ENCODE data around the gene RASGRP1.
"Not testable (repeated sequence)": the region's sequence is repeated elsewhere in the genome, so short reads cannot be mapped to it uniquely, and the experiment has no call there.

Gene RASGRP1

GRCh38 chr15:38564557-38565286, at the start of gene RASGRP1:
Gene RASGRP1 (minus strand): TSS chr15:38564814. CDS start chr15:38564628, 186 bp downstream.
- DNase-seq, result peak; percentile 81 to 83

- DNase-seq, result no peak
Observed at GRCh38 chr15:38613085-38613484, 48.5 kb upstream of the RASGRP1 start.

GRCh38 chr15:38612159-38612863, 47.7 kb upstream of the RASGRP1 start:
- DNase-seq, result peak; percentile 61 to 70

- DNase-seq, result peak; percentile 41 to 46
Observed at GRCh38 chr15:38611228-38611627, 46.6 kb upstream of the RASGRP1 start.

GRCh38 chr15:38610748-38611147, 46.1 kb upstream of the RASGRP1 start:
- DNase-seq, result peak in 1 of 2 experiments; percentile 39

GRCh38 chr15:38609097-38609738, 44.6 kb upstream of the RASGRP1 start:
- no peak for DNase-seq

GRCh38 chr15:38608682-38609081, 44.1 kb upstream of the RASGRP1 start:
- no peak for DNase-seq

GRCh38 chr15:38605744-38606143, 41.1 kb upstream of the RASGRP1 start:
- DNase-seq, result no peak

GRCh38 chr15:38603672-38604071, 39.1 kb upstream of the RASGRP1 start:
- no peak for DNase-seq

GRCh38 chr15:38602910-38603670, 38.5 kb upstream of the RASGRP1 start:
- no peak for DNase-seq

GRCh38 chr15:38600236-38600635, 35.6 kb upstream of the RASGRP1 start:
- DNase-seq, result no peak

GRCh38 chr15:38598749-38599148, 34.1 kb upstream of the RASGRP1 start:
- no peak for DNase-seq

GRCh38 chr15:38597219-38597800, 32.7 kb upstream of the RASGRP1 start:
- DNase-seq, result no peak

GRCh38 chr15:38593524-38593923, 28.9 kb upstream of the RASGRP1 start:
- DNase-seq, result no peak

- DNase-seq, result no peak
Observed at GRCh38 chr15:38589502-38589901, 24.9 kb upstream of the RASGRP1 start.

- DNase-seq, result no peak
Observed at GRCh38 chr15:38588672-38589071, 24.1 kb upstream of the RASGRP1 start.

GRCh38 chr15:38587214-38587613, 22.6 kb upstream of the RASGRP1 start:
- no peak for DNase-seq

- not testable (repeated sequence) for DNase-seq
Observed at GRCh38 chr15:38586005-38586404, 21.4 kb upstream of the RASGRP1 start.

- no peak for DNase-seq
Observed at GRCh38 chr15:38578626-38579025, 14.0 kb upstream of the RASGRP1 start.

GRCh38 chr15:38577424-38577987, 12.9 kb upstream of the RASGRP1 start:
- DNase-seq, result no peak

- no peak for DNase-seq
Observed at GRCh38 chr15:38576837-38577236, 12.2 kb upstream of the RASGRP1 start.

GRCh38 chr15:38576261-38576660, 11.6 kb upstream of the RASGRP1 start:
- DNase-seq, result no peak

Data from activated CD4-positive, alpha-beta T cell treated with anti-CD3 and anti-CD28 coated beads, Interleukin-2, amount 50 U/mL, for 4 hours (primary cell).